SK-N-MC (cell line): Measurements from ENCODE around the gene CLEC4M.

Experiments used
- EZH2 ChIP-seq: fragments of 200-600 bp; sonication (generic); IDR thresholded peaks from one replicate; pipeline ENCODE4 v1.6.1; 2017; ENCODE audit warnings: antibody characterized with exemption
- POLR2AphosphoS5 ChIP-seq: IDR thresholded peaks from 2 replicates; pipeline ENCODE4 v1.6.1; 2012; ENCODE audit warnings: mild to moderate bottlenecking, low read depth, low read length, borderline replicate concordance

GRCh38 chr19:7748756-7749155, 14.3 kb upstream of the CLEC4M start:
- TF ChIP-seq EZH2 (no peak), POLR2AphosphoS5 (no peak)
